Dedifferentiated amniotic fluid mesenchymal stem cell (primary cell): ENCODE measurements around the gene CCR6.

Source experiments
- DNase-seq: peaks from one replicate; pipeline ENCODE4 v3.0.0-alpha.2; 2016; ENCODE audit errors: extremely low spot score

CCR6 gene

GRCh38 chr6:167098825-167099225 lies 24.1 kb upstream of the CCR6 start:
- DNase-seq: no peak

GRCh38 chr6:167099707-167100106 lies 23.2 kb upstream of the CCR6 start:
- DNase-seq: no peak

- no peak for DNase-seq
Measured at GRCh38 chr6:167100241-167100674, 22.6 kb upstream of the CCR6 start.

GRCh38 chr6:167102318-167102717 lies 20.6 kb upstream of the CCR6 start:
- DNase-seq: no peak

- no peak for DNase-seq
Measured at GRCh38 chr6:167103041-167103891, 19.6 kb upstream of the CCR6 start.

- no peak for DNase-seq
Measured at GRCh38 chr6:167104388-167104787, 18.5 kb upstream of the CCR6 start.

- DNase-seq: no peak
Measured at GRCh38 chr6:167105060-167105459, 17.8 kb upstream of the CCR6 start.

GRCh38 chr6:167106406-167106805 lies 16.5 kb upstream of the CCR6 start:
- no peak for DNase-seq

GRCh38 chr6:167107787-167108186 lies 15.1 kb upstream of the CCR6 start:
- no peak for DNase-seq

GRCh38 chr6:167108278-167108677 lies 14.6 kb upstream of the CCR6 start:
- no peak for DNase-seq

- DNase-seq: no peak
Measured at GRCh38 chr6:167109651-167110050, 13.2 kb upstream of the CCR6 start.

- DNase-seq: no peak
Measured at GRCh38 chr6:167111597-167111996, 11.3 kb upstream of the CCR6 start.

GRCh38 chr6:167112421-167112820 lies 10.5 kb upstream of the CCR6 start:
- DNase-seq: no peak

- no peak for DNase-seq
Measured at GRCh38 chr6:167113047-167113754, 9.7 kb upstream of the CCR6 start.

GRCh38 chr6:167113935-167114910 lies 8.7 kb upstream of the CCR6 start:
- DNase-seq: no peak

GRCh38 chr6:167115054-167115453 lies 7.8 kb upstream of the CCR6 start:
- DNase-seq: no peak

- no peak for DNase-seq
Measured at GRCh38 chr6:167116109-167116837, 6.6 kb upstream of the CCR6 start.

GRCh38 chr6:167116838-167117228 lies 6.1 kb upstream of the CCR6 start:
- DNase-seq: no peak

GRCh38 chr6:167118006-167118405 lies 4.9 kb upstream of the CCR6 start:
- DNase-seq: no peak

GRCh38 chr6:167118839-167119238 lies 4.1 kb upstream of the CCR6 start:
- DNase-seq: no peak
